ENCODE results near the gene CAGE1.
"Not testable (repeated sequence)": the region's sequence is repeated elsewhere in the genome, so short reads cannot be mapped to it uniquely, and the experiment has no call there.

CAGE1 gene

DNA sequence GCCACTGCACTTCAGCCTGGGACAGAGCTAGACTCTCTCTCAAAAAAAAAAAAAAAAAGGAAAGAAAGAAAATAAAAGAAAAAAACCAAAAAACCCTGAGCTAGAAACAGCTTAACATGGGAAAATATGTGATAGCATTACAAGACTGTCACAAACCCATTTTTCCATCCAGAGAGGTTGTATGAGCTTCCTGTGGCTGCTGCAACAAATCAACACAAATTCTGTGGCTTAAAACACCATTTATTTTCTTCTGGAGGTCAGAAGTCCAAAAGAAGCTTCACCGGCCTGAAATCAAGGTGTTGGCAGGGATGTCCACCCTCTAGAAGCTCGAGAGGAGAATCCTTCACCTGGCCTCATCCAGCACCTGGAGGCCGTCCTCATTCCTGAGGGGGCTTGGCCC, 54.9 kb downstream of the CAGE1 start:
- no peak for DNase-seq

DNA sequence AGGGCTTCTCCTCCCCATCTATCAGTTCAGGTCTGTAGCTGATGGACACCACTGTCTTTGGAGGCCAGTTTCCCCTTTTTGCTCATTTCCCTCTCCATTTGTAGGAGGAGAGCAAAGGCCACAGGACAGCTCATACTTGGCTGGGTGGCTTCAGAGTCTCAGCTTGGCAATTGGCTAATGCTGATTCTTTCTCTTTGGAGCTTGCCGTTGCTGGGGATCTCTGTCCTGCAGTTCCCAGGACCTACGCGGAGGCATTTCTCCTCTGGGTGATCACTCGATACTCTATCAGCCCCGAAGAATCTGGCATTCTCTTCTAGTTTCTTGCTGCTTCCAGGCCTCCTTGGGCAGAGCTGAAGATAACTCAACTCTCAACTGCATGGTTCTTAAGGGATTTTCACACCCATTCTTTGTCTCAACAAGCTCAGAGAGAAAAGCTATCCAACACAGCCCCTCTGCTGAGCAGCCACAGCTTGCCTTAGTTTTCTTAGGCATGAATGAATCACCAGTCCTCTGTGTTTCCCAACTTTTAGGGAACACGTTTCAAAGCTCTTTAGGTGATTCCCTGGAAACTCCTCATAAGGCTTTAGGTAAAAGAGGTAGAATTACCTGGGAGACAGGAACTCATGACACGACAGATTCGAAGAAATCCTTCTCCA, 57.3 kb downstream of the CAGE1 start:
- DNase-seq = no peak

GRCh38 chr6:7331452-7331851, 58.1 kb downstream of the CAGE1 start:
- DNase-seq = no peak

- DNase-seq = no peak
Measured at GRCh38 chr6:7328243-7328642, 61.3 kb downstream of the CAGE1 start.

GRCh38 chr6:7325750-7326149, 63.8 kb downstream of the CAGE1 start:
- no peak for DNase-seq

GRCh38 chr6:7324520-7324919, 65.0 kb downstream of the CAGE1 start:
- no peak for DNase-seq

DNA sequence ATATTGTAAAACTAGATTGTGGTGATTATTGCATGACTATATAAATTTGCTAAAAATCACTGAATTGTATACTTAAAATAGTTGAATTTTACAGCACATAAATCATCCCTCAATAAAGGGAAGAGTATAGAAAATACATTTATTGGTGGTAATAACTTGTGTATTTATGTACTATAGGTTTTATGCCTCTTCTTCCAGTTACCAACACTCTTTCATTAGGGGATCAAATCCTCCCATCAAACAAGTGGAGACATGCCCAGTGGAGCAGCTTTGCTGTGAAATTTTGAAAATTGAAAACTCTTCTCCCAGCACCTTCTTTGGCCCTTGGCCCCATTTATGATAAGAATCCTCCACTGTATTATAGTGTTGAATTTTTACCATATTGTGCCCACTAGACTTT, 66.5 kb downstream of the CAGE1 start:
- DNase-seq = no peak

DNA sequence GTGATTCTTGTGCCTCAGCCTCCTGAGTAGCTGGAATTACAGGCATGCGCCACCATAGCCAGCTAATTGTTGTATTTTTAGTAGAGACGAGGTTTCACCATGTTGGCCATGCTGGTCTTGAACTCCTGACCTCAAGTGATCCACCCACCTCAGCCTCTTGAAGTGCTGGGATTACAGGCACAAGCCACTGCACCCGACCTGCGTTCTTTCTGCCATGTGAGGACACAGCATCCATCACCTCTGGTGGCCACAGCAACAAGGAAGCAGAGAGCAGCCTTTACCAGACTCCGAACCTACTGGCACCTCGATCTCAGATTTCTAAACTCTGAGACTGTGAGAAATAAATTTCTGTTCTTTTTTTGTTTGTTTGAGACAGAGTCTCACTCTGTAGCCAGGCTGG, 67.7 kb downstream of the CAGE1 start:
- not testable (repeated sequence) for DNase-seq

DNA sequence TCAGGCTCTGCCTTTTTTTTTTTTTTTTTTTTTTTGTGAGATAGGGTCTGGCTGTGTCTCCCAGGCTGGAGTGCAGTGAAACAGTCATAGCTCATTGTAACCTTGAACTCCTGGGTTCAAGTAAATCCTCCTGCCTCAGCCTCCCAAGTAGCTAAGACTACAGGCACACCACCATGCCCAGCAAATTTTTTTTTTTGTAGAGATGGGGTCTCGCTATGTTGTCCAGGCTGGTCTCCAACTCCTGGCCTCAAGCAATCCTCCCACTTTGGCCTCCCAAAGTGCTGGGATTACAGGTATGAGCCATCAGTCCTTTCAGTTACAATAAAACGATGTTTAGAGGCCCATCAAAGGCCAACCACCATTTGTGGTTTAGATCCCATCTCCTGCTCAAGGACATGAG, 70.1 kb downstream of the CAGE1 start:
- not testable (repeated sequence) for DNase-seq

GRCh38 chr6:7317538-7317937, 72.0 kb downstream of the CAGE1 start:
- DNase-seq = no peak

DNA sequence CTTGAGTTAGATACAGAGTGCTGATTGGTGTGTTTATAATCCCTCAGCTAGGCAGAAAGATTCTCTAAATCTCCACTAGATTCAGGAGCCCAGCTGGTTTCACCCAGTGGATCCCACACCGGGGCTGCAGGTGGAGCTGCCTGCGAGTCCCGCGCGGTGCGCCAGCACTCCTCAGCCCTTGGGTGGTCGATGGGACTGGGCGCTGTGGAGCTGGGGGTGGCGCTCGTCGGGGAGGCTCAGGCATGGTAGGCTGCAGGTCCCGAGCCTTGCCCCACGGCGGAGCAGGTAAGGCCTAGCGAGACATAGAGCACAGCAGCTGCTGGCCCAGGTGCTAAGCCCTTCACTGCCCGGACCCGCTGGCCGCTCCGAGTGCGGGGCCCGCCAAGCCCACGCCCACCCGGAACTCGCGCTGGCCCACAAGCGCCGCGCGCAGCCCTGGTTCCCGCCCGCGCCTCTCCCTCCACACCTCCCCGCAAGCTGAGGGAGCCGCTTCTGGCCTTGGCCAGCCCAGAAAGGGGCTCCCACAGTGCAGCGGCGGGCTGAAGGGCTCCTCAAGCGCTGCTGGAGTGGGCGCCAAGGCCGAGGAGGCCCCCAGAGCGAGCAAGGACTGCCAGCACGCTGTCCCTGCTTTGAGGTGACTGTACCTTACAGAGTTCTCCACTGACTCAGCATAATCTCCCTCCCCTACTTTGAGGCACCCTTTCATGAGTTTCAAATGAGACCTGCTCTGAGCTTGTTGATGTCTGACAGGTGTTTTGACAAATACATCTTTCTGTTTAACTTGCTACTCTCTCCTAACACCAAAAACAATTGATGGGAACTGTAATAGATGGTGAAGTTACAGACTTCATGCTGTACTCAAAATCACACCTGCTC, 72.6 kb downstream of the CAGE1 start:
- no peak for DNase-seq

DNA sequence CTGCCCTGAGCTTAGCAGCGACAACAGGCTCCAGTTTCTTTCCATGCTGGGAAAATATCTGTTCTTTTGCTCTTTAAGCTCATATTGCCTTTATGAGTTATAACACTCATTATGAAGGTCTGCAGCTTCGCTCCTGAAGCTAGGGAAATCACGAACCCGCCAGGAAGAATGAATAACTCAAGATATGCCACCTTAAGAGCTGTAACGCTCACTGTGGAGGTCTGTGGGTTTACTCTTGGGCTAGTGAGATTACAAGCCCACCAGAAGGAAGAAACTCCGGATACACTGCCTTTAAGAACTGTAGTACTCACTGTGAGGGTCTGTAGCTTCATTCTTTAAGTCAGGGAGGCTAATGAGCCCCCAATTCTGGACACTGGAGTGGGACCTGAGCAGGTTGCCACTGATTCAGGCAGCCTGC, 73.6 kb downstream of the CAGE1 start:
- DNase-seq = no peak

DNA sequence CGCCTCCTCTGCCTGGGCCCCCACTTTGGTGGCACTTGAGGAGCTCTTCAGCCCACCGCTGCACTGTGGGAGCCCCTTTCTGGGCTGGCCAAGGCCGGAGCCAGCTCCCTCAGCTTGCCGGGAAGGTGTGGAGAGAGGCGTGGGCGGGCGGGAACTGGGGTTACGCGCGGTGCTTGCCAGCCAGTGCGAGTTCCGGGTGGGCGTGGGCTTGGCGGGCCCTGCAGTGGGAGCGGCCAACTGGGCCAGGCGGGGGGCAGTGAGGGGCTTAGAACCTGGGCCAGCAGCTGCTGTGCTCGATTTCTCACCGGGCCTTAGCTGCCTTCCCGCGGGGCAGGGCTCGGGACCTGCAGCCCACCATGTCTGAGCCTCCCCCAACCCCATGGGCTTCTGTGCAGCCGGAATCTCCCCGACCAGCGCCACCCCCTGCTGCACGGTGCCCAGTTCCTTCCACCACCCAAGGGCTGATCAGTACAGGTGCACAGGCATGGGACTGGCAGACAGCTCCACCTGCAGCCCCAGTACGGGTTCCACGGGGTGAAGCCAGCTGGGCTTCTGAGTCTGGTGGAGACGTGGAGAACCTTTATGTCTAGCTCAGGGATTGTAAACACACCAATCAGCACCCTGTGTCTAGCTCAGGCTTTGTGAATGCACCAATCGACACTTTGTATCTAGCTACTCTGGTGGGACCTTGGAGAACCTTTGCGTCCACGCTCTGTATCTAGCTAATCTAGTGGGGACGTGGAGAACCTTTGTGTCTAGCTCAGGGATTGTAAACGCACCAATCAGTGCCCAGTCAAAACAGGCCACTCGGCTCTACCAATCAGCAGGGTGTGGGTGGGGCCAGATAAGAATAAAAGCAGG, 74.2 kb downstream of the CAGE1 start:
- DNase-seq = not testable (repeated sequence)

DNA sequence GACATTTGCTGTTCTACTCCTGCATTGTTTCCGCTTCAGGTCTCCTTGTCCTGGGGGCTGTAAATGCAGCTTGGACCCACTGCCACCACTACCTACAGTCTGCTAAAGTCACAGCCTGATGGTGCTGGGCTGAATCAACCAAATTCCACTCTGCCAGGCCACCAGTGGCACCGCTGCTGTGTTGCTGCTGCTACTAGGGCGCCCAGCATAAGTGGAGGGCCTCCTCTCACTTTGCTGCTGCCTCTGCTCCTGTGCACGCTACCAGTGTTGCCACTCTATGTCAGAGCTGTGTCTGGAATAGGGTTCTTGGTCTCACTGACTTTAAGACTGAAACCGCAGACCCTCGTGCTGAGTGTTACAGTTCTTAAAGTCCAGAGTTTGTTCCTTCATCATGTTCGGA, 75.1 kb downstream of the CAGE1 start:
- no peak for DNase-seq

- no peak for DNase-seq
Measured at GRCh38 chr6:7313505-7314165, 75.9 kb downstream of the CAGE1 start.

- DNase-seq = peak; percentile 98
Measured at GRCh38 chr6:7312616-7313504, 76.7 kb downstream of the CAGE1 start, which contains the start of gene SSR1. TSS of gene SSR1 (minus strand) at chr6:7313199. CDS start at chr6:7313120, 79 bp downstream.

GRCh38 chr6:7311917-7312615, 77.5 kb downstream of the CAGE1 start:
- DNase-seq = no peak

GRCh38 chr6:7311176-7311575, 78.4 kb downstream of the CAGE1 start:
- no peak for DNase-seq

DNA sequence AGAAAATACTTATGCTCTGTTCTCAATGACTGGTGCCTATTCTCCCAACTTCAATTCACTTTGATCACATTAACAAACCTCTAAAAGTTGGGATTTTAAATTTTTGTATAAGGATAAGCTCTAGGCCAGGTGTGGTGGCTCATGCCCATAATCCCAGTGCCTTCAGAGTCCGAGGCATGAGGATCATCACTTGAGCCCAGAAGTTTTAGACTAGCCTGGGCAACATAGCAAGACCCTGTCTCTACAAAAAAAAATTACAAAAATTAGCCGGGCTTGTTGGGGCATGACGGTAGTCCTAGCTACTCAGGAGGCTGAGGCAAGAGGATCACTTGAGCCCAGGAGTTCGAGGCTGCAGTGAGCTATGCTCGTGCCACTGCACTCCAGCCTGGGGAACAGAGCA, 80.5 kb downstream of the CAGE1 start:
- no peak for DNase-seq

GRCh38 chr6:7307533-7307932, 82.0 kb downstream of the CAGE1 start:
- no peak for DNase-seq

- no peak for DNase-seq
Measured at GRCh38 chr6:7304821-7305220, 84.7 kb downstream of the CAGE1 start.

All from stimulated activated CD4-positive, alpha-beta T cell treated with anti-CD3 and anti-CD28 coated beads, Interleukin-15, amount 100 ng/mL, for 24 hours (primary cell).